Body of pancreas (tissue), 4 donors: ENCODE results near the gene AJUBA.

Experiments used
- CTCF ChIP-seq, 7 experiments: fragments of 450-650 bp in 4 of 7; fragments of 200-600 bp in 3 of 7; sonication (generic) in 3 of 7; IDR thresholded peaks; one replicate each; pipeline ENCODE4 v1.5.1; 2016 to 2019; ENCODE audit warnings: antibody characterized with exemption in 7 of 7
- POLR2A ChIP-seq, 3 donors: fragments of 450-650 bp; IDR thresholded peaks; one replicate each; pipeline ENCODE4 v1.6.1; 2016; ENCODE audit warnings: antibody characterized with exemption in 3 of 3, mild to moderate bottlenecking in 2 of 3

- TF ChIP-seq CTCF (IDR thresholded peaks at IDR 0.05) (no peak), POLR2A (IDR thresholded peaks at IDR 0.05) (no peak)
Measured at GRCh38 chr14:22939684-22940083, 42.7 kb downstream of the AJUBA start.
